HG03060 (cell line): ENCODE results near the gene SEC22C.
"Not testable (repeated sequence)": the region's sequence is repeated elsewhere in the genome, so short reads cannot be mapped to it uniquely, and the experiment has no call there.

ENCODE experiments used
- ATAC-seq: cut with Tn5 transposase; IDR thresholded peaks from one replicate; pipeline ENCODE4 v1.9.1; 2021; ENCODE audit warnings: low read depth, moderate number of reproducible peaks; ENCODE audit not compliant: unreplicated experiment

SEC22C gene

GRCh38 chr3:42582474-42583070 lies 805 bp upstream of the SEC22C start:
- ATAC-seq, result no peak

GRCh38 chr3:42581400-42581708 lies 413 bp downstream of the SEC22C start:
- ATAC-seq, result no peak

GRCh38 chr3:42579346-42579745 lies 2.4 kb downstream of the SEC22C start:
- ATAC-seq, result not testable (repeated sequence)

GRCh38 chr3:42578054-42578453 lies 3.7 kb downstream of the SEC22C start:
- ATAC-seq, result no peak

GRCh38 chr3:42575137-42575741 lies 6.5 kb downstream of the SEC22C start:
- ATAC-seq, result no peak

- no peak for ATAC-seq
These were observed 9.5 kb downstream of the SEC22C start for GRCh38 chr3:42572278-42572677.

GRCh38 chr3:42569593-42570142 lies 12.1 kb downstream of the SEC22C start:
- no peak for ATAC-seq

- no peak for ATAC-seq
These were observed 19.5 kb downstream of the SEC22C start for GRCh38 chr3:42562047-42562907.

- no peak for ATAC-seq
These were observed 23.9 kb downstream of the SEC22C start for GRCh38 chr3:42557854-42558253.

GRCh38 chr3:42556817-42557216 lies 24.9 kb downstream of the SEC22C start:
- ATAC-seq, result not testable (repeated sequence)

GRCh38 chr3:42556089-42556632 lies 25.6 kb downstream of the SEC22C start:
- ATAC-seq, result no peak

GRCh38 chr3:42552830-42553229 lies 28.9 kb downstream of the SEC22C start:
- ATAC-seq, result no peak

- no peak for ATAC-seq
These were observed 31.5 kb downstream of the SEC22C start for GRCh38 chr3:42550250-42550649.

- no peak for ATAC-seq
These were observed 32.6 kb downstream of the SEC22C start for GRCh38 chr3:42549131-42549530.

- ATAC-seq, result no peak
These were observed 34.3 kb downstream of the SEC22C start for GRCh38 chr3:42547401-42547945.

- ATAC-seq, result no peak
These were observed 35.0 kb downstream of the SEC22C start for GRCh38 chr3:42546691-42547213.

- ATAC-seq, result no peak
These were observed 36.4 kb downstream of the SEC22C start for GRCh38 chr3:42545284-42545900.

- ATAC-seq, result no peak
These were observed 37.1 kb downstream of the SEC22C start for GRCh38 chr3:42544492-42545283.

GRCh38 chr3:42541079-42541478 lies 40.7 kb downstream of the SEC22C start:
- no peak for ATAC-seq
